Heart left ventricle (tissue), 16 donors: Measurements from ENCODE around the gene DIABLO. TPM values are rescaled to one million over a fixed set of nuclear protein-coding genes. Genes with fewer than 3 reads are reported as not detected.
A peak's percentile ranks its signal among the peaks of the same experiment; 100 is the strongest.

ENCODE experiments used
- ATAC-seq, 4 donors: fragments of 200-7000 bp; cut with Tn5 transposase; one replicate each; pipeline ENCODE4 v1.9.1; 2020 to 2022; ENCODE audit warnings: moderate library complexity in 4 of 4, mild to moderate bottlenecking in 3 of 4, moderate number of reproducible peaks in 1 of 4
- DNase-seq, 5 donors: peaks; one replicate each; pipeline ENCODE4 v3.0.0-alpha.2; 2020
- H3K27ac ChIP-seq, 12 donors: fragments of 200-600 bp; sonication (generic) in 4 of 12; one replicate each; pipeline versions ENCODE4 v1.5.0 to v1.8.0; 2016 to 2022; ENCODE audit warnings: mild to moderate bottlenecking in 2 of 12
- H3K27me3 ChIP-seq, 9 donors: fragments of 200-600 bp; sonication (generic) in 2 of 9; one replicate each; pipeline versions ENCODE4 v1.5.1 to v1.8.0; 2016 to 2022; ENCODE audit warnings: mild to moderate bottlenecking in 3 of 9
- H3K36me3 ChIP-seq, 9 donors: fragments of 200-600 bp; sonication (generic) in 2 of 9; one replicate each; pipeline versions ENCODE4 v1.5.0 to v1.8.0; 2018 to 2022; ENCODE audit warnings: mild to moderate bottlenecking in 2 of 9
- H3K4me1 ChIP-seq, 12 donors: fragments of 200-600 bp; sonication (generic) in 4 of 12; one replicate each; pipeline versions ENCODE4 v1.5.0 to v1.8.0; 2016 to 2022; ENCODE audit warnings: mild to moderate bottlenecking in 3 of 12
- H3K4me3 ChIP-seq, 12 donors: fragments of 200-600 bp; sonication (generic) in 4 of 12; one replicate each; pipeline versions ENCODE4 v1.5.0 to v1.8.0; 2017 to 2022; ENCODE audit warnings: mild to moderate bottlenecking in 9 of 12, moderate library complexity in 4 of 12
- H3K9me3 ChIP-seq, 12 donors: fragments of 200-600 bp; sonication (generic) in 4 of 12; one replicate each; pipeline versions ENCODE4 v1.5.0 to v1.8.0; 2016 to 2022; ENCODE audit warnings: mild to moderate bottlenecking in 1 of 12
- CTCF ChIP-seq, 12 donors: fragments of 200-600 bp; sonication (generic) in 4 of 12; IDR thresholded peaks; one replicate each; pipeline versions ENCODE4 v1.5.0 to v1.8.0; 2018 to 2022; ENCODE audit warnings: antibody characterized with exemption in 12 of 12, mild to moderate bottlenecking in 5 of 12
- POLR2A ChIP-seq, 2 donors: fragments of 450-650 bp; IDR thresholded peaks; one replicate each; pipeline ENCODE4 v1.6.1; 2017; ENCODE audit warnings: antibody characterized with exemption in 2 of 2, mild to moderate bottlenecking in 2 of 2, moderate library complexity in 2 of 2
- WGBS, 4 donors: extraction: QIAGEN DNeasy Blood & Tissue Kit in 2 of 4; methylation state at CpG; one replicate each; pipeline versions ENCODE4 v1.1.5 to v1.1.7; 2013 to 2018; 5-methylcytosine and 5-hydroxymethylcytosine counted together
- intact Hi-C, 10 donors: fragments of 100-400 bp; cut with DNase I; formaldehyde crosslinking; loops; one replicate each; pipeline versions ENCODE4 v1.11.1 to v1.14.2; 2022
- polyA plus RNA-seq, 2 donors: library from polyadenylated mRNA; stranded (reverse); fragments of 200-250 nt; gene quantifications; one replicate each; pipeline ENCODE4 v1.2.3, GENCODE V29; 2013
- total RNA-seq, 9 donors: library from RNA; depleted of rRNA in 2 of 9; stranded (reverse); fragments of >200 nt in 2 of 9; fragmentation: NEBNext Ultra II Directional in 3 of 9; extraction: Animal tissue kit (Norgen Biotek cat#: 25700) in 3 of 9; gene quantifications; one replicate each; pipeline versions ENCODE4 v1.1.0 to v1.2.4, GENCODE V29; 2016 to 2023
- donor health status: ischemic (EF 13 %, LVEDD 7.1; RV severe dilation, severe dysfunction).
- donor health status: healthy with polysubstance abuse.
- donor health status: DM: no; HTN: yes; CAD: no.
- donor health status: DM: no; HTN: no; CAD: no.
- donor health status: ischemic (EF 25% LVEDD 6.9; RV normal size, moderate dysfunction).
- donor health status: ischemic (EF 25% LVEDD 5.7; RV mildly dilated, moderate dysfunction).
- donor health status: healthy.
- donor health status: DM: yes; HTN: yes; CAD: no.
- donor health status: ischemic (EF 35%, LVEDD 5.7; RV mildly dilated, moderate dysfunction).
- donor health status: nonischemic (EF 11% LVEDD 7.7; RV severe dilation, severe dysfunction).
- donor health status: DM: yes; HTN: yes; CAD: no.
- donor health status: PGD.
- donor health status: ischemic (EF 29% LVEDD 5.4; RV normal size, mild dysfunction).
- donor health status: nonischemic (EF 23%, LVEDD 6.1; RV moderate dilation, normal function).

Gene DIABLO
- total and polyA plus RNA-seq, 11 donors = 26.4 to 72.6 (median 34.8) TPM

GRCh38 chr12:122215771-122216170, 10.1 kb downstream of the DIABLO start:
- Histone ChIP-seq H3K27me3 (no peaks in the 10 kb centered on the region), H3K36me3 (peaks cover 5 to 100% (median 96%) of the 10 kb centered on the region in 9 donors), H3K9me3 (no peaks in the 10 kb centered on the region), H3K4me1 (no peaks in the 10 kb centered on the region), H3K4me3 (no peak overlapping the region), H3K27ac (no peak overlapping the region)
- WGBS, 4 donors = 92 to 96% (median 94%) methylated on average over 5 of the region's 5 CpGs
- intact Hi-C loops = loop anchor here in 1 of 10 donors (10.0 kb wide), 1 partner anchor 171 kb away; no protein-coding TSS in a partner anchor
- TF ChIP-seq POLR2A (IDR thresholded peaks at IDR 0.05) (no peak), CTCF (IDR thresholded peaks at IDR 0.05) (no peak)
- ATAC-seq = no peak
- DNase-seq = no peak

GRCh38 chr12:122208073-122208820, 17.6 kb downstream of the DIABLO start:
- Histone ChIP-seq H3K4me1 (peaks cover 0 to 15% (median 6%) of the 10 kb centered on the region in 12 donors), H3K27ac (no peak overlapping the region), H3K9me3 (no peaks in the 10 kb centered on the region), H3K36me3 (peaks cover 0 to 67% (median 66%) of the 10 kb centered on the region in 9 donors), H3K4me3 (no peak overlapping the region), H3K27me3 (peaks cover 0 to 21% (median 14%) of the 10 kb centered on the region in 9 donors)
- DNase-seq (no peak), ATAC-seq (no peak)
- TF ChIP-seq CTCF (IDR thresholded peaks at IDR 0.05) = no peak
- TF ChIP-seq POLR2A (IDR thresholded peaks at IDR 0.05) = no peak
- 90 to 94% (median 93%) methylated on average over 18 of the region's 18 CpGs for WGBS, 4 donors
- intact Hi-C loops = loop anchor here in 1 of 10 donors (10.0 kb wide), 1 partner anchor 293 kb away; the partner anchor contains the start of gene CFAP251

- H3K4me3 ChIP-seq = no peak overlapping the region
- no peaks in the 10 kb centered on the region for H3K9me3 ChIP-seq
- no peak for ATAC-seq
- peaks cover 0 to 21% (median 11%) of the 10 kb centered on the region in 12 donors for H3K4me1 ChIP-seq
- DNase-seq = no peak
- 73 to 83% (median 77%) methylated on average over 6 to 8 of the region's 8 CpGs for WGBS, 4 donors
- intact Hi-C loops = loop anchor here in 1 of 10 donors (10.0 kb wide), 1 partner anchor 293 kb away; the partner anchor contains the start of gene CFAP251
- peaks cover 8 to 29% (median 23%) of the 10 kb centered on the region in 9 donors for H3K27me3 ChIP-seq
- H3K27ac ChIP-seq = no peak overlapping the region
- H3K36me3 ChIP-seq = peaks cover 0 to 59% (median 57%) of the 10 kb centered on the region in 9 donors
- TF ChIP-seq CTCF (IDR thresholded peaks at IDR 0.05) = no peak
- no peak for TF ChIP-seq POLR2A (IDR thresholded peaks at IDR 0.05)
Measured at GRCh38 chr12:122207391-122207790, 18.5 kb downstream of the DIABLO start.

- peaks cover 0 to 21% (median 11%) of the 10 kb centered on the region in 12 donors for H3K4me1 ChIP-seq
- peaks cover 11 to 32% (median 26%) of the 10 kb centered on the region in 9 donors for H3K27me3 ChIP-seq
- peak in 2 of 4 donors; percentile 4 to 18 for ATAC-seq
- no peaks in the 10 kb centered on the region for H3K9me3 ChIP-seq
- intact Hi-C loops = loop anchor here in 1 of 10 donors (10.0 kb wide), 1 partner anchor 292 kb away; the partner anchor contains the start of gene CFAP251
- H3K27ac ChIP-seq = no peak overlapping the region
- peaks cover 0 to 55% (median 53%) of the 10 kb centered on the region in 9 donors for H3K36me3 ChIP-seq
- 82 to 100% (median 88%) methylated on average over 5 to 8 of the region's 8 CpGs for WGBS, 4 donors
- H3K4me3 ChIP-seq = no peak overlapping the region
- DNase-seq = no peak
- no peak for TF ChIP-seq CTCF (IDR thresholded peaks at IDR 0.05)
- TF ChIP-seq POLR2A (IDR thresholded peaks at IDR 0.05) = no peak
Measured at GRCh38 chr12:122206976-122207375, 18.9 kb downstream of the DIABLO start.
